ENCODE measurements around the gene EPG5. TPM values are rescaled to one million over a fixed set of nuclear protein-coding genes. Genes with fewer than 3 reads are reported as not detected.
A peak's percentile ranks its signal among the peaks of the same experiment; 100 is the strongest.

The EPG5 gene
- total RNA-seq: 100 to 1,000 TPM in 1 of 4 donors, 10 to 100 TPM in 3; 39.1 to 105 (median 59.0) TPM

- 0 to 1% methylated on average over 33 to 47 of the region's 50 CpGs for WGBS, 2 donors
- Histone ChIP-seq H3K9me3 (no peaks in the 10 kb centered on the region), H3K36me3 (no peaks in the 10 kb centered on the region), H3K27me3 (no peaks in the 10 kb centered on the region), H3K27ac (peak within 1 kb of the TSS in 2 of 3 donors; percentile 73 to 90), H3K4me1 (peaks cover 20 to 29% of the 10 kb centered on the region in 2 donors), H3K4me3 (replicated peaks in 1 of 3) (peak within 1 kb of the TSS; percentile 21 to 94 (median 56))
- TF ChIP-seq, protein P1, sequence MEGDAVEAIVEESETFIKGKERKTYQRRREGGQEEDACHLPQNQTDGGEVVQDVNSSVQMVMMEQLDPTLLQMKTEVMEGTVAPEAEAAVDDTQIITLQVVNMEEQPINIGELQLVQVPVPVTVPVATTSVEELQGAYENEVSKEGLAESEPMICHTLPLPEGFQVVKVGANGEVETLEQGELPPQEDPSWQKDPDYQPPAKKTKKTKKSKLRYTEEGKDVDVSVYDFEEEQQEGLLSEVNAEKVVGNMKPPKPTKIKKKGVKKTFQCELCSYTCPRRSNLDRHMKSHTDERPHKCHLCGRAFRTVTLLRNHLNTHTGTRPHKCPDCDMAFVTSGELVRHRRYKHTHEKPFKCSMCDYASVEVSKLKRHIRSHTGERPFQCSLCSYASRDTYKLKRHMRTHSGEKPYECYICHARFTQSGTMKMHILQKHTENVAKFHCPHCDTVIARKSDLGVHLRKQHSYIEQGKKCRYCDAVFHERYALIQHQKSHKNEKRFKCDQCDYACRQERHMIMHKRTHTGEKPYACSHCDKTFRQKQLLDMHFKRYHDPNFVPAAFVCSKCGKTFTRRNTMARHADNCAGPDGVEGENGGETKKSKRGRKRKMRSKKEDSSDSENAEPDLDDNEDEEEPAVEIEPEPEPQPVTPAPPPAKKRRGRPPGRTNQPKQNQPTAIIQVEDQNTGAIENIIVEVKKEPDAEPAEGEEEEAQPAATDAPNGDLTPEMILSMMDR (IDR thresholded peaks at IDR 0.05): peak in 1 of 6 experiments; percentile 3
- TF ChIP-seq POLR2A (IDR thresholded peaks at IDR 0.05): peak; percentile 38 to 86
- peak; percentile 99 for DNase-seq
- intact Hi-C loops (cut with DNase I): loop anchor here (10.0 kb wide), 2 partner anchors 62 to 108 kb away; partner anchors contain the start of gene PSTPIP2
Observed at GRCh38 chr18:45967007-45967706, at the start of gene EPG5. EPG5 (minus strand) TSS chr18:45967329; CDS start chr18:45967239, 90 bp downstream.

GRCh38 chr18:46013484-46014189, 46.5 kb upstream of the EPG5 start:
- no peak overlapping the region for H3K4me3 ChIP-seq (replicated peaks in 1 of 3)
- H3K27me3 ChIP-seq: no peaks in the 10 kb centered on the region
- intact Hi-C loops (cut with DNase I): no loop called here
- no peak for DNase-seq
- TF ChIP-seq, protein P1 (IDR thresholded peaks at IDR 0.05): no peak
- no peak for TF ChIP-seq POLR2A (IDR thresholded peaks at IDR 0.05)
- no peaks in the 10 kb centered on the region for H3K9me3 ChIP-seq
- H3K36me3 ChIP-seq: no peaks in the 10 kb centered on the region
- no peak overlapping the region for H3K27ac ChIP-seq
- 77 to 80% methylated on average over 5 of the region's 5 CpGs for WGBS, 2 donors
- no peaks in the 10 kb centered on the region for H3K4me1 ChIP-seq

DNA sequence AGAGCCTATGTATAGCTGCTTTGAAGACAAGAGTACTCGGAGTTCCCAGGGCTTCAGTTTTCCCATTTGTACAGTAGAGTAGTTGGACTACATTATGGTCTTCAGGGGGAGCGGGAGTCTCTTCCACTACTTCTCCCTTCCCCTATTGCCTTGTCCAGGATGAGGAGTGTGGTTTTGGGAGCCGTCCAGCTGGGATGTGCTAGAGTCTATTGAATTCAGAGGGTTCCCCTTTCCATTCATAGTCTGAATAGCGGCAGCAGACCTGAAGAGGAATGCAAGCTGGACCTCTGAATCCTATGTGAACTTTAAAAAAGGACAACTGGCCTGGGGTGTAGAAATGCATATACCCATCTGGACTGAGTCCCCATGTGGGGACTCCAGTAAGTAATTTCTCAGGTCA, 43.5 kb upstream of the EPG5 start:
- H3K27ac ChIP-seq: no peak overlapping the region

DNA sequence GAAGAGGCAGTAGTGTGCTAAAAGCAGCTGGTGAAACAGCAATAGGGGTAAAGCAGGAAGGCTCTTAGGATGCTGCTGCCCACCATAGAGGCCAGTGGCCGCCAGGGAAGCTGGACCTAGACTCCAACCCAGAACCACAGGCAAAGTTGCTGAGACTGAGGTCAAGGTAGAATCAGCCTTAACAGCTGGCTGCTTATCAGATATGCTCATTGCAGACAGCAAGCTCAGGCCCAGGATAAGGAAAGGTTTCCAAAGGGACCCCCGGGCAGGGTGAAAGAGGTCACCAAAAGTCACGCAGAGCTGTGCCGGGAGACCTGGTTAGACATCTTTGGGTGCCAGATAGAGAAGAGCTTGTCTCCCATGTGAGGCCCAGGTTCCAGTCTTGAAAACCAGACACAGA, 42.9 kb upstream of the EPG5 start:
- H3K27me3 ChIP-seq: no peaks in the 10 kb centered on the region
- H3K9me3 ChIP-seq: no peaks in the 10 kb centered on the region
- DNase-seq: no peak
- TF ChIP-seq POLR2A (IDR thresholded peaks at IDR 0.05): no peak
- TF ChIP-seq, protein P1 (IDR thresholded peaks at IDR 0.05): no peak
- no peaks in the 10 kb centered on the region for H3K36me3 ChIP-seq
- H3K27ac ChIP-seq: no peak overlapping the region
- intact Hi-C loops (cut with DNase I): no loop called here
- no peaks in the 10 kb centered on the region for H3K4me1 ChIP-seq
- no peak overlapping the region for H3K4me3 ChIP-seq (replicated peaks in 1 of 3)
- 94 to 97% methylated on average over 4 of the region's 4 CpGs for WGBS, 2 donors

More for the DNA sequence above, 43.5 kb upstream of the EPG5 start:
- Histone ChIP-seq H3K4me1 (no peaks in the 10 kb centered on the region), H3K9me3 (no peaks in the 10 kb centered on the region), H3K4me3 (replicated peaks in 1 of 3) (no peak overlapping the region), H3K27me3 (no peaks in the 10 kb centered on the region), H3K36me3 (no peaks in the 10 kb centered on the region)
- DNase-seq: no peak
- intact Hi-C loops (cut with DNase I): no loop called here
- 91 to 98% methylated on average over 4 of the region's 4 CpGs for WGBS, 2 donors
- TF ChIP-seq, protein P1 (IDR thresholded peaks at IDR 0.05): no peak
- TF ChIP-seq POLR2A (IDR thresholded peaks at IDR 0.05): no peak
